Fibroblast of upper back skin (primary cell): ENCODE data around the gene MPC1.
"Not testable (repeated sequence)": the region's sequence is repeated elsewhere in the genome, so short reads cannot be mapped to it uniquely, and the experiment has no call there.

Experiments used
- DNase-seq: peaks from one replicate; pipeline ENCODE4 v3.0.0-alpha.2; 2013

The MPC1 gene

DNA sequence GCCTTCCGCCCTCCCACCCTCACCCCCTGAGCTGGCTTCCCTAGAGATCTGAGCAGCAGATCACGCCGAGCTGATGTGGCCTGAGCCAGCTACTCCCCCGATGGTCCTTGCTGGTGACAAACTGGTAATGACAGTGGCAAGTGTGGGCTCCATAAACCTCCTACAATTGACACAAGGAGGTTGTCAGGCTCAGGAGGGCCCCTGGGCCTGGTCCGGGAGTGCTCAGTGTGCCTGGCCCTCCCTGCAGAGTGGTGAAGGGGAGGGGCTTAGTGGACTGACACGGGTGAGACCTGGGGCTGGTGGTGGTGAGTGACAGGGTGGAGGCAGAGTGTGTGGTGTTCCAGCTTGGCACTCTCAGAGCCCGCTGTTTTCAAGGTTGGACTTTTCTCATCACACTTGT lies 22.6 kb upstream of the MPC1 start:
- DNase-seq: no peak

DNA sequence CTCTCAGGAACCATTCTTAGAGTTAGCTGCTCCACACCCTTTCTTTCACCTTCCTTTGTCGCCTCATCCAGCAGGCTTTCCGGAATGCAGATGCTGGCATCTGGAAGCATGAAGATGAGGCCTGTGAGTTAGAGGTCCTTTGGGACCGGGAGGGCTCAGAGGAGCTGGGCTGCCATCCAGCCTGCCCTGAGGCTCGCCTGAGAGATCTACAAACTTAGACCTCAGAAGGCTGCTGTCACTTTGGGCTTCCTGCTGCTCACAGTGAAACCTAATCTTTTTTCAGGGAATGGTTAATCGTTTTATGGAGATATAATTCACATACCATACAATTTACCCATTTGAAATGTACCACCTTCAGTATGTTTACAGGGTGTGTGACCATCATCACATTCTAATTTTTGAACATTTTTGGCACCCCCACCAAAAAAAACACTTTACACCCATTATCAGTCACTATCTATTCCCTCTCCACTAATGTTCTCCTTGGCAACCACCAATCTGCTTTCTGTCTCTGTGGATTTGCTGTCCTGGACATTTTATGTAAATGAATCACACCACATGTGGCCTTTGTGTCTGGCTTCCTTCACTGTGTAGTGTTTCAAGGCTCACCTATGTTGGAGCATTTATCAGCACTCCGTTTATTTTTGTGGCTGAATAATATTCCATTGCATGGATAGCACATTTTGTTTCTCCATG lies 20.0 kb upstream of the MPC1 start:
- peak; percentile 68 for DNase-seq

DNA sequence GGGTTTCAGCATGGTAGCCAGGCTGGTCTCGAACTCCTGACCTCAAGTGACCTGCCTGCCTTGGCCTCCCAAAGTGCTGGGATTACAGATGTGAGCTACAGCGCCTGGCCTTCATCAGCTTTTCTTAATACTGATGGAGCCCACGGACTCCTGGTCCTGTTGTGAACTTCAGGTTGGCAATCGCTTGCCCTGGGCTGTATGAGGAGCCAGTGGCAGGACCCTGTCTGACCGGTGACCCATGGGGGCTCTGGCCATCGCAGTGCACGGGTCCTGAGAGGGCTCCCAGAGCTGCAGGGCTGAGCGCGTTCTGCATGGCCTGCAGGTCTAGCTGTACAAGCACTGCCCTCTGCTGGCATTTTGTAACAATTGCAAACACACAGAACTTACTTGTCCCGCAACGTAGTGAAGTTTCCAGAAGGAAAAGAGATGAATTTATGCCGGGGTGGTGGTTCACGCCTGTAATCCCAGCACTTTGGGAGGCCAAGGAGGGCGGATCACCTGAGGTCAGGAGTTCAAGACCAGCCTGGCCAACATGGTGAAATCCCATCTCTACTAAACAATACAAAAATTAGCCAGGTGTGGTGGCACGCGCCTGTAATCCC lies 18.0 kb upstream of the MPC1 start:
- peak; percentile 65 for DNase-seq

DNA sequence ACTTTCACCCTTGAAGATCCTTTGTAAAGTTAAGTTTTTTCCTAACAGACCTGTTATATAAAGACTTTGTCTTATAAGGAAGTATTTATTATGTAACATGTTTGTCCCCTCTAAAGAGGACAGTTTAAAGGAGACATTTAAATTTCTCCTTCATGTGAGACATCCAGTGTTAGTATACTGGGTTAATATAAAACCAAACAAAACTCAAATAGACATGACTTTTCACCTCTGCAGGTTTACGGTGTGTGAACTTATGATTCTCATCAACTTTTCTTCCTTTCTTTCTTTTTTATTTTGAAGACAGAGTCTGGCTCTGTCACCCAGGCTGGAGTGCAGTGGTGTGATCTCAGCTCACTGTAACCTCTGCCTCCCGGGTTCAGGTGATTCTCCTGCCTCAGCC lies 17.4 kb upstream of the MPC1 start:
- no peak for DNase-seq

DNA sequence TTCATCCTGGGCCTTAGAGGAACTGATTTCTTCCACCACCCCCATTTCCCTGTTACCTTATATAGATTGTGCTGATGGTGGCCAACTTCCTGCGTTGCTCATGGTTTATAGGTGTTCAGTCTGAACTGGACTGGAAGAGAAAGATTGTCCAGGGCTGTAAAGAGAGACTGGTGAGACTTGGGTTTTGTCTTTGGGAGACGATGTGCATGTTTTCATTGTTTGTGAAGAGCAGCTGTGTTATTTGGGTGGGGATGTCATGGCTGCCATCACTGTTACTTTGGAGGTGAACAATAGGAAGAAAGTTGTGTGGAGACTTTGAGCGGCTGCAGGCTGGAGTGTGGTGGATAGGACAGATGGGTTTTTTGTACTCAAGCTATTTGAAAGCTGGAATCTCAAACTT lies 15.6 kb upstream of the MPC1 start:
- DNase-seq: no peak

DNA sequence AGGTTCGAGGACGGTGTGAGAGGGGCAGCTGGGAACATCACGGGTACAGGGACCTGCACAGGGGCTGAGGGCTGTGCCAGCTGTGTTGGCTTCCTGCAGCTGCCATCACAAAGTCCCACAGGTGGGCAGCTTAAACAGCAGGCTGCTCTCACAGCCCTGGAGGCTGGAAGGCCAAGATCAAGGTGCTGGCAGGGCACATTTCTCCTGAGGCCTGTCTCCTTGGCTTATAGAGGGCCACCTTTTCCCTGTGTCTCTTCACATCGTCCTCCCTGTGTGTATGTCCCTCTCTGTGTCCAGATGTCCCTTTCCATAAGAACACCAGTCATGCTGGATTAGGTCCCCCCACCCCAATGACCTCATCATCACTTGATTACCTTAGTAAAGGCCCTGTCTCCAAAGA lies 15.1 kb upstream of the MPC1 start:
- no peak for DNase-seq

DNA sequence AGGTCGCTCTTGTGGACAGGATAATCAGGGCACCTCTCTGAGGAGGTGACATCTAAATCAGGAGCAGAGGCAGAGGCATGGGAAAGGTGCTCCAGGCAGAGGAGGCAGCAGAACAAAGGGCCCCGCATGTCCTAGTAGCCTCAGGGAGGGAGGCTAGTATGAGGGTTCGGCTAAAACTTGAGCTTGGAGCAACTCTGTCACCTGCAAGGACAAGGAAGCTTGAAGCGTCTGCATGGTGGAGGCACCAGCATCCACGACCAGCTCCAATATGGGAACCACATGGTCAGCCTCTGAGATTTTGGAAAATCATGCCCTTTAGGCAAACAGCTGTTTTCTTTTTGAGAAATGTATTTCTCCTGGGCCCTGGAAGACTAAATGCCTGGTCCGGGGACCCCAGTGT lies 13.0 kb upstream of the MPC1 start:
- DNase-seq: no peak

DNA sequence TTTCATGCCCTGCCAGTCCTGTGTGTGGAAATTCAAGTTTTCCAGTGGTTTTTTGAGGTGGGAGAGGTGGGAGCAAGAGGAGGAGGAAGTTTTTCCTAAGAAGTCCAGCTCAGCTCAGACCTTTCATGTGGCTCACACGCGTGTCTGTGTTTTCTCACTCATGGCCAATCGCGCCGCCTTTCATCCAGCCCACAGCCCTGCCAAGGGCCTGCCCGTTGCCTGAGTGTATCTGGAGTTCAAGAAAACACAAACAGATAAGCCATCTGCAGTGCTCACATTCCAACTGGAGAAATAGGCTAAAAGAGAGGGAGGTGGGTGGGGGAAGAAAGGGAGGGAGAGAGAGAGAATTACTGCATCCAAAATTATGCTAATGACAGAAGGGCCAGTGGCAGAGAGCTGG lies 12.6 kb upstream of the MPC1 start:
- DNase-seq: no peak

DNA sequence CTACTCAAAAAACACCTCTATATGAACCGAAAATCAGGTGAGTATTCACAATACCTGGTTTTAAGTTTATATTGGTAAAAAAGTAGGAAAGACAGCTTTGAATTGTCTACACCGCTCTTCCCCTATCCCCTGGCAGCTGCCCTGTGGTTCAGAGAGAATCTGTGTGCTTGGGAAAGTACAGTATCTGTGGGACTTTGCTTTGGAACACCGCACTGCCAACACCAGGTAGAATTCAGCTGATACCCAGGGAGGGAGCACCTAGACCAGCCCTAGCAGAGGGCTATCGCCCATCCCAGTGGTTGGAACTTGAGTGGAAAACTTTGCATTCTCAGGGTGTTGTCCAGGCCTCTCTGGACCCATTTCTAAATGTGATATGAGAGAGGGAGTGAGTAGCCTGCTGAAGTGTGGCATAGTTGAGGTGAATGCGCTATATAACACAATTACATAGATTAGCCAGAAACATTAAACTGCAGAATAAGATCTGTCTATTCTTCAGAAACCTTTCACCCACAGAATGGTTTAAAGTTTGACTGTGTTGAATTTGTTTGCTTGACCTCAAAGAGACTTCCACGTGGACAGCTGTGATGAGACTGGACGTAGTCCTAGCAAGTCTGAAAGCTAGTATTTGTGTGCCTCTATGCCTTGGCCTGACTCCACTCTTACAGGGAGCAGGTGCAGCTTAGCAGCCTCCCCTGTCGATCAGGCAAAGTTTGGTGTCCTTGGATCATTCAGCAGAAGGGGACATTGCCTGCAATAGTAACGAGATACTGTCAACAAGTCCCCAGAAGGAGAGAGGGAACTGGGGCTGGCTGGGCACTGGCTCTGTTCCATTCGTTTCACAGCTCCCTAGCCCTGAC lies 11.5 kb upstream of the MPC1 start:
- DNase-seq: no peak

DNA sequence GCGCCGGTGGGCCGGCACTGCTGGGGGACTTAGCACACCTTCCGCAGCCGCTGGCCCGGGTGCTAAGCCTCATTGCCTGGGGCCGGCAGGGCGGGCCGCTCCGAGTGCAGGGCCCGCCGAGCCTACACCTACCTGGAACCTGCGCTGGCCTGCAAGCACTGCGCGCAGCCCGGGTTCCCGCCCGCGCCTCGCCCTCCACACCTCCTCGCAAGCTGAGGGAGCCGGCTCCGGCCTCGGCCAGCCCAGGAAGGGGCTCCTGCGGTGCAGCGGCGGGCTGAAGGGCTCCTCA lies 10.7 kb upstream of the MPC1 start:
- no peak for DNase-seq

DNA sequence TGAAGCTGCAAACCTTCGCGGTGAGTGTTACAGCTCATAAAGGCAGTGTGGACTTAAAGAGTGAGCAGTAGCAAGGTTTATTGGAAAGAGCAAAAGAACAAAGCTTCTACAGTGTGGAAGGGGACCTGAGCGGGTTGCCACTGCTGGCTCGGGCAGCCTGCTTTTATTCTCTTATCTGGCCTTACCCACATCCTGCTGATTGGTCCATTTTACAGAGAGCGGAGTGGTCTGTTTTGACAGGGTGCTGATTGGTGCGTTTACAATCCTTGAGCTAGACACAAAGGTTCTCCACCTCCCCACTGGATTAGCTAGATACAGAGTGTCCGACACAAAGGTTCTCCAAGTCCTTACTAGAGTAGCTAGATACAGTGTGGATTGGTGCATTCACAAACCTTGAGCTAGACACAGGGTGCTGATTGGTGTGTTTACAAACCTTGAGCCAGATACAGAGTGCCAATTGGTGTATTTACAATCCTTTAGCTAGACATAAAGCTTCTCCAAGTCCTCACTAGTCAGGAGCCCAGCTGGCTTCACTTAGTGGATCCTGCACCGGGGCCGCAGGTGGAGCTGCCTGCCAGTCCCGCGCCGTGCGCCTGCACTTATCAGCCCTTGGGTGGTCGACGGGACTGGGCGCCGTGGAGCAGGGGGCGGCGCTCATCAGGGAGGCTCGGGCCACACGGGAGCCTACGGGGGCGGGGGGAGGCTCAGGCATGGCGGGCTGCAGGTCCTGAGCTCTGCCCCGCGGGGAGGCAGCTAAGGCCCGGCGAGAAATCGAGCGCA lies 10.2 kb upstream of the MPC1 start:
- DNase-seq: not testable (repeated sequence)

DNA sequence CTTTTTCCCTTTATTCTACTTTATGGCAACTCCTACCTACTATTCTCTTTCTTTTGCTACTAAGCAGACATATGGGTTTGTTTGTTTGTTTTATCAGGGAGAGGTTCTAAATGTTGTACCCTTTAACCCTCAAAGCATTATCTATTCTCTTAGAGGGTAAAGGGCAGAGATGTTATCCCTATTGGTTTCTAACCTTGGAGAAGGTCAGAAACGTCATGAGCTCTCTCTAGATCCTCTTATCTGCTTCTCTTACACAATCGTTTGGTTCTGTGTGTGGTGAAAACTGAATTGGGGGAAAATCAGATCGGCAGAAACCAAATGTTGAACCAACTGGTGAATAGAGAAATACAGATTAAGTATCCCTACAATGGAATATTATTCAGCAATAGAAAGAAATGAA lies 6.4 kb upstream of the MPC1 start:
- DNase-seq: no peak

DNA sequence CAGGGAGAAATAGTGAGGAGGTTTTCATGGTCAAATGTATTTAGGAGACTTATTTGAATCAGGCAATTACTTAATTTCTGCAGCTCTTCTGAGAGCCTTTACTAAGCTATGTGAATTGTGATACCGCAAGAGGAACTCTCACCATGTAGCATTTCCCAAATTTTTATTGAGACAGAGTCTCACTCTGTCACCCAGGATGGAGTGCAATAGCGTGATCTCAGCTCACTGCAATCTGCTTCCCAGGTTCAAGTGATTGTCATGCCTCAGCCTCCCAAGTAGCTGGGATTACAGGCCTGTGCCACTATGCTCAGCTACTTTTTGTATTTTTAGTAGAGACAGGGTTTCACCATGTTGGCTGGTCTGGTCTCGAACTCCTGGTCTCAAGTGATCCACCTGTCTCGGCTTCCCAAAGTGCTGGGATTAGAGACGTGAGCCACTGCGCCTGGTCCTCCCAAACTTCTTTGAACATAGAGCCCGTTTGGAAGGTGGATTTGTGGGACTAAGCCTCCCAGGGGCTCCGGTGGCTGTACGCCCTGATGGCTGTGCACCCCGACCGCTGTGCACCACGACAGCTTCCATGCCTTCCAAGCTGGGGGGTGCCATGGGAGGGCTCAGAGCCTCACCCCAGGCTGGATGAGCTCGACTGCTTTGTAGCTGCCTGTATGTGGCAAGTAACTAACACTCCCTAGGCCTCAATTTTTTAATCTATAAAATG lies 5.7 kb upstream of the MPC1 start:
- no peak for DNase-seq

DNA sequence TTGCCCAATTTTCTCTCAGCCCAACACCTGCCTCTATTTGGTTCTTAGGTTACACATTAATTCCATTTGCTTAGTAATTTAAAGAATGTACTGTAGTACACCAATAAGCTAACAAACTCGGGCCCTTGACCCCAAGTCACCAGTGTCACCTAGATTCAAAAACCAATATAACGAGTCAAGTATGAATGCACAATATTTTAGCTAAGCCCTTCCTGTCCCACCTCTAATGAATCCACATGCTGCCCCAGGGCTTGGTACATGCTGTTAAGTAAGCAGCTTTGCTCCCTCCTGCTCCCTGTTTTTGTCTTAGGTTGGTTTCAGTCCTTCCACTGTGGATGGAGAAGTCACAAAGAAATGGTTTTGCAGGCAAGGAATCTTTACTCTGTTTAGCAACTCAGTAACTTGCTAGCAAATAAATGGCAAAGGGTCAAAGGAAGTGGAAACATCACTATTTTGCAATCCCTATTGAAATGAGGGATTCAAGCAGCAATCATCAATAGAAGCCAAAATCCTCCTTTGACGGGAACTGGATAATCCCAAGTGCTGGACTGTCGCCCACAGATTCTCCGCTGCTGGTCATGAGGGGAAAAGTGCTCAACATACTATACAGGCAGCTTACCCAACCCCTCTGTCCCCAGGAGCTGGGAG lies 5.0 kb upstream of the MPC1 start:
- DNase-seq: no peak

DNA sequence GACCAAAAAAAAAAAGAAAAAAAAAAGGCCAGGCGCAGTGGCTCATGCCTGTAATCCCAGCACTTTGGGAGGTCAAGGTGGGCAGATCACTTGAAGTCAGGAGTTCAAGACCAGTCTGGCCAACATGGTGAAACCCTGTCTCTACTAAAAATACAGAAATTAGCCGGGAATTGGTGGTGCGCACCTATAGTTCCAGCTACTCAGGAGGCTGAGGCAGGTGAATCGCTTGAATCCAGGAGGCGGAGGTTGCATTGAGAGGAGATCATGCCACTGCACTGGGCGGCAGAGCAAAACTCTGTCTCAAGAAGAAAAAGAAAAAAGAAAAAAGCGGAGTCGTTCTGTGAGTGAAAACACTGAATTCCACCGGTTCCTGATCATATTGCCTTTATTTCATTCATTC lies 4.4 kb upstream of the MPC1 start:
- DNase-seq: not testable (repeated sequence)

DNA sequence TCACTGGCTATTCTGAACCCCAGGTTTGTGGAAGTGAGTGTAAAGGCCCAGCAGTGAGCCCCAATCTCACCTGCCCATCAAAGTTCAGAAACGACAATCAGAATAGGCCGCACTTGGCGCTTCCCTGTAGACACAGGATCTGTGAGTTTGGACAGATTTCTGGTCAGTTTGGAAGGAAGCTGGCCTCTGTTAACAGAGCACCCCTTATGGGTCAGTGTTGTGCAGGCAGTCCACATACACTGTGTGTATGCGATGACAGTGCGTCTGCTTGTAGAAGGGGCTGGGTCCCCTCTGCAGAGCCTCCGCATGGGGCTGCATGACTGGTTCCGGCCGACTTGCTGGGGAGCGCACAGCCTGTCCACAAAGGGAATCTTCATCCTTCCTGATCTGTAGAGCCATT lies 3.4 kb upstream of the MPC1 start:
- no peak for DNase-seq

DNA sequence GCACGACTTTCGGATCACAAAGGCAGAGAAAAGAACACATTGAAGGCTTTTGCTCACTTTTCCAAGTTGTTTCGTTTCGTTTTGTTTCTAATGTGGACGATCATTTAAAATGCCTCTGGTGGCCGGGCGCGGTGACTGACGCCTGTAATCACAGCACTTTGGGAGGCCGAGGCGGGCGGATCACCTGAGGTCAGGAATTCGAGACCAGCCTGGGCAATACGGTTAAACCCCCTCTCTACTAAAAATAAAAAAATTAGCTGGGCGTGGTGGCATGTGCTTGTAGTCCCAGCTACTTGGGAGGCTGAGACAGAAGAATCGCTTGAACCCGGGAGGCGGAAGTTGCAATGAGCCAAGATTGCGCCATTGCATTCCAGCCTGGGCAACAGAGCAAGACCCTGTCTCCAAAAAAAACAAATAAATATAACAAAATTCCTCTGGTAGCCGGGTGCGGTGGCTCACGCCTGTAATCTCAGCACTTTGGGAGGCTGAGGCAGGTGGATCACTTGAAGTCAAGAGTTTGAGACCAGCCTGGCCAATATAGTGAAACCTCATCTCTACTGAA lies 1.1 kb upstream of the MPC1 start:
- not testable (repeated sequence) for DNase-seq

DNA sequence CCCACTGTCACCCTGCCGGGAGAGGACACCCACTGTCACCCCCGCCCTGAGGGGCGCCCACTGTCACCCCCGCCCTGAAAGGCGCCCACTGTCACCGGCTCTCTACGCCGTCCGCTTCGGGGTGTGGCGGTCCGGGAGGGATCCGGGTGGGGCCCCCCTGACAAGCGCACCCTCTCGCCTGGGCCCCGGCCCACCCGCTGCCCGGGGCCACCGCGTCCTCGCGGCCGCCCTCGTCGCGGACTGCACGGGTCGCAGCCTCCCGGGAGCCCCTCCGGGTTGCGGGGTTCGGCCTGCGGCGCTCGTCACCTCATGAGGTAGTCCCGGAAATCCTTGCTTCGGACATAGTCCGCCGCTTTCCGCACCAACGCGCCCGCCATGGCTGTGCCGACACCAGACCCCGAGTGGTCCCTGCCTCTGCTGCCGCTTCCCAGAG lies 224 bp downstream of the MPC1 start:
- DNase-seq: no peak

DNA sequence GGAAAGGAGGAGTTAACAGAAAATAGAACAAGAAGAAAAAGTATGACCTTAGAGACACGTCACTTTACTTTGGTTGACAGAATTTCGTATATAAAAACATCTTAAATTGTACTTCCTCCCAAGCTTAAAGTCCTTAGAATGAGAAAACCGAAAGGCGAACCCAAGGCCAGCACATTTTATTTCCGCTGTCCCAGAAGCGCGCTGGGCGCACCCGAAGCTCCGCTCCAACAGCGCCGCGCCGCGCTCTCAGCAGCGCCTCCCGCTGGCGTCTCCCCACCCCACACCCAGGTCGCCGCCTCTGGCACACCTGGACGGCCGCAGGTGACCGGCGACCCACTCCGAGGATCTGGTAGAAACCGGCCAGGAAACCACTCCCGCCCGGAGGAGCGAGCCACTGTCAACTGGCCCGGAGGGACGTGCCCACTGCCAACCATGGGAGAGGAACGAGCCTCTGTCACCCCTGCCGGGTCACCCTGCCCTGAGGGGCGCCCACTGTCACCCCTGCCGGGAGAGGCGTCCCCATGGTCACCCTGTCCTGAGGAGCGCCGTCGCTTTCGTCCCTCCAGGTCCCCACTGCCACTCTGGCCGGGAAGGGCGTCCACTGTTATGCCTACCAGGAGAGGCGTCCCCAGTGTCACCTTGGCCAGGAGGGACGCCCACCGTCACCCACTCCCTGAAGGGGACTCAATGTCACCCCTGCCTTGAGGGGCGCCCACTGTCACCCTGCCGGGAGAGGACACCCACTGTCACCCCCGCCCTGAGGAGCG lies 824 bp downstream of the MPC1 start:
- peak; percentile 33 for DNase-seq

DNA sequence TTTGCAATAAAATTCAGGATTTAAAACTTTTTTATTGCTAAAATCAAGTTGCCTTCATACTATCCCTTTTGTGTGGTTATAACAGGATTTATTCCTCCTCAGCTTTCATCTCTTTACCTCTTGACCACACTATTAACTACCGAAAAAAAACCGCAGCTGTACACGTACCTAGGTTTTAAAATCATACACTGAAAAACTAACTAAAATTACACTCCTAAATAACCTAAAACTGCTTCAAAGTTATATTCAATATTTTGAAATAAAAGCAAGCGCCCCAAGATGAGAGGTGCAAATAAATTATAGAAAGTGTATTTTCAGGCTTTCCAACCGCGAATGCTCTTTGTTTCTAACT lies 1.4 kb downstream of the MPC1 start:
- no peak for DNase-seq

DNA sequence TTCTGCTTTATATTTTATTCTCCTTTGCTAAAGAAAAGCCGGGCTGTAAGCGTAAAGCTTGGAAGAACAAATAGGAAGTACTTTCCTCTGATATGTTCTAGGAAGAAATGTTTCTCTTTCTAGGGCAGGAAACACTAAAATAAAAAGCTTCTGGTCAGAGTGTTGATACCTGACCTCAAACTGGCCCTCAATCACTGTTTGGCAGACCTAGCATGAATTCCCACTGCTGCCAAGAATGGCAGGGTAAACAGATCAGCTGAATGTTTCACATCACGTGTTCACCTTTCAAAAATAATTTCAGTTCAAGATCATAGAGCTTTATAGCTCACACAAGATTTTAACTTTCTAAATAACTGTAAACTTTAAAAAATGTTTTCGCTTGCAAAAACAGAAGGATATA lies 2.9 kb downstream of the MPC1 start:
- no peak for DNase-seq
